Fibroblast of lung (primary cell): ENCODE measurements around the gene FAM8A1. TPM values are rescaled to one million over a fixed set of nuclear protein-coding genes. Genes with fewer than 3 reads are reported as not detected.

Experiments
- DNase-seq, 2 donors: peaks; one replicate each; pipeline versions ENCODE4 v3.0.0 to v3.0.0-alpha.2; 2010; ENCODE audit warnings: low read depth in 2 of 2
- H2AFZ ChIP-seq: 2 replicates; pipeline ENCODE4 v1.5.1; 2012; ENCODE audit warnings: low read length, control low read depth, inconsistent platforms
- H3K27ac ChIP-seq: 2 replicates; pipeline ENCODE4 v1.5.1; 2011; ENCODE audit warnings: low read length, control low read depth; ENCODE audit not compliant: insufficient read depth
- H3K27me3 ChIP-seq: 2 replicates; pipeline ENCODE4 v1.5.1; 2011; ENCODE audit warnings: mild to moderate bottlenecking, low read length; ENCODE audit not compliant: control insufficient read depth, insufficient read depth
- H3K36me3 ChIP-seq: 2 replicates; pipeline ENCODE4 v1.5.1; 2011; ENCODE audit warnings: low read length; ENCODE audit not compliant: control insufficient read depth, insufficient read depth
- H3K4me1 ChIP-seq: 2 replicates; pipeline ENCODE4 v1.5.1; 2011; ENCODE audit warnings: low read length; ENCODE audit not compliant: control insufficient read depth, insufficient read depth; ENCODE audit errors: extremely low read depth
- H3K4me2 ChIP-seq: 2 replicates; pipeline ENCODE4 v1.5.1; 2011; ENCODE audit warnings: low read length, control low read depth; ENCODE audit not compliant: insufficient read depth; ENCODE audit errors: extremely low read depth
- H3K4me3 ChIP-seq, 4 experiments: fragments of 200-600 bp in 1 of 4; sonication (generic) in 1 of 4; replicated peaks in 1 of 4; 2 replicates each; pipeline ENCODE4 v1.5.1; 2011 to 2016; ENCODE audit warnings: low read length in 4 of 4, low read depth in 3 of 4, mild to moderate bottlenecking in 3 of 4, control low read depth in 2 of 4, inconsistent platforms in 1 of 4, mixed read lengths in 1 of 4; ENCODE audit not compliant: insufficient read depth in 1 of 4; ENCODE audit errors: control extremely low read depth in 1 of 4
- H3K79me2 ChIP-seq: 2 replicates; pipeline ENCODE4 v1.5.1; 2012; ENCODE audit warnings: mild to moderate bottlenecking, low read length, inconsistent platforms; ENCODE audit not compliant: control insufficient read depth, insufficient read depth
- H3K9ac ChIP-seq: 2 replicates; pipeline ENCODE4 v1.5.1; 2011; ENCODE audit warnings: mild to moderate bottlenecking, low read length, control low read depth; ENCODE audit not compliant: insufficient read depth
- H3K9me3 ChIP-seq: 2 replicates; pipeline ENCODE4 v1.5.1; 2012; ENCODE audit warnings: low read depth, low read length; ENCODE audit not compliant: control insufficient read depth, insufficient read depth
- H4K20me1 ChIP-seq: 2 replicates; pipeline ENCODE4 v1.5.1; 2011; ENCODE audit warnings: low read length; ENCODE audit not compliant: control insufficient read depth, insufficient read depth; ENCODE audit errors: extremely low read depth
- EZH2 ChIP-seq: IDR thresholded peaks from 2 replicates; pipeline ENCODE4 v1.5.1; 2012; ENCODE audit warnings: low read length, control low read depth, mild to moderate bottlenecking; ENCODE audit errors: missing control alignments
- polyA plus RNA-seq, 2 donors: library from polyadenylated mRNA; depleted of rRNA in 1 of 2; stranded (reverse) in 1 of 2; unstranded in 1 of 2; fragments of >200 nt; gene quantifications; 2 replicates each; pipeline ENCODE4 v1.2.1, GENCODE V29; 2011 to 2012; ENCODE audit warnings: missing spikeins in 1 of 2
- total RNA-seq: library from RNA; depleted of rRNA; stranded (reverse); fragments of >200 nt; gene quantifications from 2 replicates; pipeline ENCODE4 v1.2.1, GENCODE V29; 2014
- TF ChIP-seq, protein P1 (sequence below), 2 donors: IDR thresholded peaks in 1 of 2; conservative IDR thresholded peaks in 1 of 2; 1 replicate in 1 of 2; 2 replicates in 1 of 2; pipeline ENCODE4 v1.5.1; 2011 to 2012; ENCODE audit warnings: low read length in 2 of 2, control low read depth in 1 of 2, inconsistent platforms in 1 of 2, low read depth in 1 of 2, mild to moderate bottlenecking in 1 of 2

Gene FAM8A1
- total and polyA plus RNA-seq, 2 donors (not counting 1 experiment from before 2014, with no cell fraction given): 19.8 to 28.1 TPM

DNA sequence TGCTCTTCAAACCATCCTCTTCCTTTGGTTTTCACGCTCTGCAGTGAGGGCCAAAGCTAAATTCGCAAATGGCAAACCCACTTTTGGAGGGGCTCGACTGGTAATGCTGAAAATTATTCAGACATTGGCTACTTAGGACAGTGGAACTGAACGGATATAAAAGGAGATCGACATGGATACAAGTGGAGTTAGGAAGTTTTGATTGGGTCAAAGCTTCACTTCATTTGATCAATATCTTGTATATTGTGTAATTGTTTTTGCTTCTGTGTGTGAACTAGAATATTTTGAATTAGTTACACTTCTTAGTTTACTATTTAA is 1.2 kb downstream of the FAM8A1 start:
- peak overlapping the region; percentile 91 for H3K4me2 ChIP-seq
- H3K4me3 ChIP-seq: peak overlapping the region; percentile 77 to 89 (median 84)
- no peaks in the 10 kb centered on the region for H4K20me1 ChIP-seq
- peaks cover 2% of the 10 kb centered on the region for H3K79me2 ChIP-seq
- H3K27ac ChIP-seq: peak overlapping the region; percentile 81
- H3K36me3 ChIP-seq: no peaks in the 10 kb centered on the region
- TF ChIP-seq, protein P1, sequence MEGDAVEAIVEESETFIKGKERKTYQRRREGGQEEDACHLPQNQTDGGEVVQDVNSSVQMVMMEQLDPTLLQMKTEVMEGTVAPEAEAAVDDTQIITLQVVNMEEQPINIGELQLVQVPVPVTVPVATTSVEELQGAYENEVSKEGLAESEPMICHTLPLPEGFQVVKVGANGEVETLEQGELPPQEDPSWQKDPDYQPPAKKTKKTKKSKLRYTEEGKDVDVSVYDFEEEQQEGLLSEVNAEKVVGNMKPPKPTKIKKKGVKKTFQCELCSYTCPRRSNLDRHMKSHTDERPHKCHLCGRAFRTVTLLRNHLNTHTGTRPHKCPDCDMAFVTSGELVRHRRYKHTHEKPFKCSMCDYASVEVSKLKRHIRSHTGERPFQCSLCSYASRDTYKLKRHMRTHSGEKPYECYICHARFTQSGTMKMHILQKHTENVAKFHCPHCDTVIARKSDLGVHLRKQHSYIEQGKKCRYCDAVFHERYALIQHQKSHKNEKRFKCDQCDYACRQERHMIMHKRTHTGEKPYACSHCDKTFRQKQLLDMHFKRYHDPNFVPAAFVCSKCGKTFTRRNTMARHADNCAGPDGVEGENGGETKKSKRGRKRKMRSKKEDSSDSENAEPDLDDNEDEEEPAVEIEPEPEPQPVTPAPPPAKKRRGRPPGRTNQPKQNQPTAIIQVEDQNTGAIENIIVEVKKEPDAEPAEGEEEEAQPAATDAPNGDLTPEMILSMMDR (conservative IDR thresholded peaks at IDR 0.05 in 1 of 2, IDR thresholded peaks at IDR 0.05 in 1 of 2; ENCODE audit: low read depth in 1 of 2, low read length in 2 of 2): no peak
- no peak for TF ChIP-seq EZH2
- DNase-seq: peak in 1 of 2 donors; percentile 5
- H3K9ac ChIP-seq: peak overlapping the region; percentile 81
- no peaks in the 10 kb centered on the region for H3K4me1 ChIP-seq
- peak overlapping the region; percentile 93 for H2AFZ ChIP-seq
- no peaks in the 10 kb centered on the region for H3K9me3 ChIP-seq
- H3K27me3 ChIP-seq: no peaks in the 10 kb centered on the region

DNA sequence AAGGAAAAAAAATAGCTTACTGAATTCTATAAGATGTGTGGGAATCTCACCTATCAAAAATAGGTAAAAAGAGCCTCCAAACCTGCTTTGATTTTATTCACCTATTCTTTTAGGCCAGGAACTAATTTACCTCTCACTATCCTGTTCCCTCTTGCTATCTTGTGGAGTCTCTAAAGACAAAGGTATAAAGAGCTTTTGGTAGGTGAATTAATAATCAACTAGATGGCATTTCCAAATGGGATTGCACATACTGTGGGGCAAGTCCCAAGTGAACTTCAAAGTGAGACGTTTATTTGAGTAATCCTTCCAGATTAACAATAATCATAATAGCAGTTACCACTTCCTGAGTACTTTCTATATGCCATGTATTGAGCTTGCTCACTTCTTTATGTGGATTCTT is 2.8 kb downstream of the FAM8A1 start:
- Histone ChIP-seq H3K4me3 (no peak overlapping the region), H3K9me3 (no peaks in the 10 kb centered on the region), H4K20me1 (no peaks in the 10 kb centered on the region), H3K4me1 (no peaks in the 10 kb centered on the region), H3K36me3 (peaks cover 1% of the 10 kb centered on the region), H3K27me3 (no peaks in the 10 kb centered on the region), H3K79me2 (peaks cover 2% of the 10 kb centered on the region), H3K9ac (no peak overlapping the region), H3K27ac (no peak overlapping the region), H2AFZ (no peak overlapping the region), H3K4me2 (no peak overlapping the region)
- DNase-seq: no peak
- TF ChIP-seq, protein P1 (conservative IDR thresholded peaks at IDR 0.05 in 1 of 2, IDR thresholded peaks at IDR 0.05 in 1 of 2; ENCODE audit: low read depth in 1 of 2, low read length in 2 of 2): no peak
- no peak for TF ChIP-seq EZH2

DNA sequence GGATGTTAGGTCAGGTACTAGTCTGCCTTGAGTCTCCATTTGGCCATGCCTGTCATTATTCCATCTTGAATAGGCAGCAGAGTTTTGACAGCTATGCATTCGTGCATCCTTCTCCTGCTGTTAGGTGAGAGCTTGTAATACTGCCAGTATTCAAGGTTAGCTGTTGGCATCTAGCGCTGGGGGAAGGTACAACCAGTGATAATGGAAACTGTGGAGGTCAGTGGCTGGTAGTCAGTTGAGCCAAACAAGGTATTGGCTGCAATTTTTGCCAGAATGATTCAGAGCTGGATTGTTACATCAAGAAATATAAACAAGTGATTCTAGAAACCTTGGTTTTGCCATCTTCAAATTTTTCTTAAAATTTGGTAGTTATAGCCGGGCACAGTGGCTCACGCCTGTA is 6.5 kb downstream of the FAM8A1 start:
- H3K4me1 ChIP-seq: no peaks in the 10 kb centered on the region
- no peak for DNase-seq
- no peak overlapping the region for H3K27ac ChIP-seq
- H3K79me2 ChIP-seq: no peaks in the 10 kb centered on the region
- no peaks in the 10 kb centered on the region for H3K9me3 ChIP-seq
- H3K36me3 ChIP-seq: peaks cover 3% of the 10 kb centered on the region
- H3K4me3 ChIP-seq: no peak overlapping the region
- H3K9ac ChIP-seq: no peak overlapping the region
- H2AFZ ChIP-seq: no peak overlapping the region
- H3K4me2 ChIP-seq: no peak overlapping the region
- TF ChIP-seq, protein P1 (conservative IDR thresholded peaks at IDR 0.05 in 1 of 2, IDR thresholded peaks at IDR 0.05 in 1 of 2; ENCODE audit: low read depth in 1 of 2, low read length in 2 of 2): no peak
- TF ChIP-seq EZH2: no peak
- no peaks in the 10 kb centered on the region for H3K27me3 ChIP-seq
- no peaks in the 10 kb centered on the region for H4K20me1 ChIP-seq
